Adrenal gland (tissue), 12 donors: ENCODE results near the gene FAM163B. TPM values are rescaled to one million over a fixed set of nuclear protein-coding genes. Genes with fewer than 3 reads are reported as not detected.

Experiments used
- DNase-seq, 7 donors: peaks; one replicate each; pipeline ENCODE4 v3.0.0-alpha.2; 2019 to 2020
- H3K27ac ChIP-seq, 5 donors: fragments of 200-600 bp; sonication (generic) in 4 of 5; 1 replicate in 3 of 5; 2 replicates in 2 of 5; pipeline versions ENCODE4 v1.5.1 to v1.8.0; 2016 to 2020; ENCODE audit warnings: mild to moderate bottlenecking in 1 of 5
- H3K27me3 ChIP-seq: fragments of 200-600 bp; 2 replicates; pipeline ENCODE4 v1.8.0; 2021
- H3K36me3 ChIP-seq, 2 donors: fragments of 200-600 bp; replicated peaks in 1 of 2; 1 replicate in 1 of 2; 2 replicates in 1 of 2; pipeline versions ENCODE4 v1.5.1 to v1.8.0; 2018 to 2022
- H3K4me1 ChIP-seq, 2 donors: fragments of 200-600 bp; replicated peaks in 1 of 2; 1 replicate in 1 of 2; 2 replicates in 1 of 2; pipeline versions ENCODE4 v1.5.1 to v1.8.0; 2018 to 2021
- H3K4me3 ChIP-seq, 4 donors: fragments of 200-600 bp; sonication (generic) in 3 of 4; one replicate each; pipeline ENCODE4 v1.5.1; 2016 to 2018
- H3K9me3 ChIP-seq, 3 donors: fragments of 200-600 bp; sonication (generic) in 1 of 3; replicated peaks in 1 of 3; 1 replicate in 2 of 3; 2 replicates in 1 of 3; pipeline versions ENCODE4 v1.5.1 to v1.8.0; 2016 to 2021
- POLR2A ChIP-seq, 2 donors: fragments of 450-650 bp; IDR thresholded peaks; one replicate each; pipeline ENCODE4 v1.6.1; 2017; ENCODE audit warnings: antibody characterized with exemption in 2 of 2, mild to moderate bottlenecking in 2 of 2, moderate library complexity in 1 of 2
- WGBS, 4 donors: extraction: QIAGEN DNeasy Blood & Tissue Kit in 2 of 4; methylation state at CpG; one replicate each; pipeline versions ENCODE4 v1.1.5 to v1.1.7; 2013 to 2017; 5-methylcytosine and 5-hydroxymethylcytosine counted together
- intact Hi-C, 2 donors: fragments of 100-400 bp; cut with DNase I; formaldehyde crosslinking; loops; one replicate each; pipeline versions ENCODE4 v1.14.1 to v1.15.0; 2022 to 2023
- polyA plus RNA-seq, 3 donors: library from polyadenylated mRNA; stranded (reverse); fragments of 200-250 nt in 2 of 3; fragments of 350-450 nt in 1 of 3; fragmentation: Illumina TruSeq in 1 of 3; extraction: RNeasy Lipid Tissue Mini Kit (QIAGEN cat#74804) in 1 of 3; gene quantifications; one replicate each; pipeline ENCODE4 v1.2.3, GENCODE V29; 2013 to 2014
- total RNA-seq, 9 donors: library from RNA; depleted of rRNA in 4 of 9; stranded (reverse); fragments of >200 nt in 4 of 9; fragments of 120-200 nt in 1 of 9; fragmentation: NEBNext Ultra II Directional in 1 of 9; extraction: Animal tissue kit (Norgen Biotek cat#: 25700) in 1 of 9; gene quantifications; one replicate each; pipeline versions ENCODE4 v1.1.0 to v1.2.4, GENCODE V29; 2013 to 2023
- TF ChIP-seq, protein P1 (sequence below), 6 experiments: fragments of 450-650 bp in 4 of 6; fragments of 200-600 bp in 2 of 6; sonication (generic) in 1 of 6; IDR thresholded peaks; 1 replicate in 5 of 6; 2 replicates in 1 of 6; pipeline versions ENCODE4 v1.5.1 to v1.8.0; 2016 to 2021; ENCODE audit warnings: antibody characterized with exemption in 6 of 6, mild to moderate bottlenecking in 2 of 6, moderate library complexity in 1 of 6
- donor health status: healthy with polysubstance abuse.
- donor health status: Bipolar disorder and iron deficiency.
- donor health status: DM: yes; HTN: yes; CAD: no.
- donor health status: DM: no; HTN: no; CAD: no.
- donor health status: DM: no; HTN: no; CAD: no.
- donor health status: DM: yes; HTN: yes; CAD: no.

The FAM163B gene
- total and polyA plus RNA-seq, 12 donors, result 0.72 to 14.3 (median 2.5) TPM

DNA sequence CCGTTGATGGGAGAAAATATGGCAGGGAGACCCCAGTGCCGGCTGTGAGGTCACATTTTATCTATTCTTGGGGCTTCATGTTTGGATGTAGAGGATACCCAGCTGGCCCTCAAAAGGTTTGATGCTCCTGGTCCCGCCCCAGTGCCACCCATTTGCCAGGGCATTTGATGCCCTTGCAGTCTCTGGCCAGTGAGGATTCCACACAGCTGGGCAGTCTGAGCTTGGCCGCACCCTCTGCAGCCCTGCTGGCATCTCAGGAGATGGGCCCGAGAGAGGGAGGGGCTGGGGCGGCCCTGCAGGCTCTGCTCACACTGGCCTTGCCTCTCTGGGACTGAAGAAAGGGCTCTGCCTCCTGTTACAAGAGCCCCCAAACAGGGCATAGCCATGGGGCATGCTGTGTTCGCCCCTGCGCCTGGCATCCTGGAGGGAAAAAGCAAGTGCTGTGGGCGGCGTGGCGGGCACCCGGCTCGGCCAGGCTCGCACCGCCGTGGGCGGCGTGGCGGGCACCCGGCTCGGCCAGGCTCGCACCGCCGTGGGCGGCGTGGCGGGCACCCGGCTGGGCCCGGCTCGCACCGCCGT is 47.1 kb downstream of the FAM163B start:
- 20 to 80% (median 73%) methylated on average over 1 to 29 of the region's 32 CpGs for WGBS, 4 donors
- Histone ChIP-seq H3K9me3 (no peaks in the 10 kb centered on the region), H3K4me3 (no peak overlapping the region), H3K36me3 (peaks cover 0 to 7% of the 10 kb centered on the region in 2 donors), H3K4me1 (peaks cover 13 to 26% of the 10 kb centered on the region in 2 donors), H3K27ac (peak overlapping the region in 1 of 5 donors; percentile 5), H3K27me3 (no peaks in the 10 kb centered on the region)
- TF ChIP-seq POLR2A (IDR thresholded peaks at IDR 0.05), result no peak
- TF ChIP-seq, protein P1, sequence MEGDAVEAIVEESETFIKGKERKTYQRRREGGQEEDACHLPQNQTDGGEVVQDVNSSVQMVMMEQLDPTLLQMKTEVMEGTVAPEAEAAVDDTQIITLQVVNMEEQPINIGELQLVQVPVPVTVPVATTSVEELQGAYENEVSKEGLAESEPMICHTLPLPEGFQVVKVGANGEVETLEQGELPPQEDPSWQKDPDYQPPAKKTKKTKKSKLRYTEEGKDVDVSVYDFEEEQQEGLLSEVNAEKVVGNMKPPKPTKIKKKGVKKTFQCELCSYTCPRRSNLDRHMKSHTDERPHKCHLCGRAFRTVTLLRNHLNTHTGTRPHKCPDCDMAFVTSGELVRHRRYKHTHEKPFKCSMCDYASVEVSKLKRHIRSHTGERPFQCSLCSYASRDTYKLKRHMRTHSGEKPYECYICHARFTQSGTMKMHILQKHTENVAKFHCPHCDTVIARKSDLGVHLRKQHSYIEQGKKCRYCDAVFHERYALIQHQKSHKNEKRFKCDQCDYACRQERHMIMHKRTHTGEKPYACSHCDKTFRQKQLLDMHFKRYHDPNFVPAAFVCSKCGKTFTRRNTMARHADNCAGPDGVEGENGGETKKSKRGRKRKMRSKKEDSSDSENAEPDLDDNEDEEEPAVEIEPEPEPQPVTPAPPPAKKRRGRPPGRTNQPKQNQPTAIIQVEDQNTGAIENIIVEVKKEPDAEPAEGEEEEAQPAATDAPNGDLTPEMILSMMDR (IDR thresholded peaks at IDR 0.05), result no peak
- DNase-seq, result no peak
- intact Hi-C loops, result no loop called here

DNA sequence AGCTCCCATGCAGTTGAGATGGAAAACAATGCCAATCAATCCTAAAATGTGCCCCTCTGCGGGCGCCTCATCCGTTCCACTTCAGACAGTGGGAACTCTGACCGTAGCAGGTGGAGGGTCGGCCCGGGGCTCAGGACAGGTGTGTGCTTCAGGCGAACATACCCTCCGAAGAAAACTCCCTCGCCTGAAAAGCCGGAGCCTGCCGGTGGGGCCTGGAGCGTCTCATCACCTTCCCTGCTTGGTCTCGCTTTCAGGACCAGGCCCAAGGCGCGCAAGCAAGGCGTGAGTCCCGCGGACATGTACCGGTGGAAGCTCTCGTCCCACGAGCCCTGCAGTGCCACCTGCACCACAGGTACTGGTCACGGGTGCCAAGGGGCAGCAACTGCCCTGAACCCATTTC is 48.2 kb downstream of the FAM163B start:
- no peaks in the 10 kb centered on the region for H3K9me3 ChIP-seq
- H3K4me1 ChIP-seq, result peaks cover 13 to 26% of the 10 kb centered on the region in 2 donors
- intact Hi-C loops, result no loop called here
- DNase-seq, result no peak
- no peak overlapping the region for H3K27ac ChIP-seq
- H3K27me3 ChIP-seq, result no peaks in the 10 kb centered on the region
- peaks cover 0 to 9% of the 10 kb centered on the region in 2 donors for H3K36me3 ChIP-seq
- no peak overlapping the region for H3K4me3 ChIP-seq
- 83 to 90% (median 89%) methylated on average over 6 to 22 of the region's 22 CpGs for WGBS, 4 donors
- TF ChIP-seq, protein P1 (IDR thresholded peaks at IDR 0.05), result no peak
- TF ChIP-seq POLR2A (IDR thresholded peaks at IDR 0.05), result no peak

DNA sequence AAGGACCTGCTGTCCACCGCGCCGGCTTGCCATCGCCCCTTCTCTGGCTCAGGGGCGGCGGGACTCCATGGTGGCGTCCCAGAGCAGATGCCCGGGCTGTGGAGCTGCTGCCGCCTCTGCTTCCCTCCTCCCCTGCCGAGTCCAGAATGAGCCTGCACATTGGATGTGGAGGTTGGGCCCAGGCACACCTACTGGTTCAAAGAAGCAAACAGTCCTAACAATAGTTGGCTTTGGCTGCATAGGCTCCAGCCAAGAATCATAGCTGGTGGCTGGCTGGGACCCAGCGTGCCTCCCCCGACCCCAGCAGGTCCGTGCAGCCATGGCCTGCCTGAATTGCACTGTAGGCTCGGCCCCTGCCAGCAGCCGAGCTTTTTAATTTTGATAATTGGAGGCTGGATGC is 48.9 kb downstream of the FAM163B start:
- intact Hi-C loops, result no loop called here
- Histone ChIP-seq H3K27me3 (no peaks in the 10 kb centered on the region), H3K4me3 (no peak overlapping the region), H3K27ac (peak overlapping the region in 1 of 5 donors; percentile 58), H3K36me3 (peaks cover 0 to 14% of the 10 kb centered on the region in 2 donors), H3K4me1 (peaks cover 13 to 26% of the 10 kb centered on the region in 2 donors), H3K9me3 (no peaks in the 10 kb centered on the region)
- DNase-seq, result no peak
- TF ChIP-seq POLR2A (IDR thresholded peaks at IDR 0.05), result no peak
- TF ChIP-seq, protein P1 (IDR thresholded peaks at IDR 0.05), result no peak
- 68 to 84% (median 80%) methylated on average over 9 to 15 of the region's 15 CpGs for WGBS, 4 donors

DNA sequence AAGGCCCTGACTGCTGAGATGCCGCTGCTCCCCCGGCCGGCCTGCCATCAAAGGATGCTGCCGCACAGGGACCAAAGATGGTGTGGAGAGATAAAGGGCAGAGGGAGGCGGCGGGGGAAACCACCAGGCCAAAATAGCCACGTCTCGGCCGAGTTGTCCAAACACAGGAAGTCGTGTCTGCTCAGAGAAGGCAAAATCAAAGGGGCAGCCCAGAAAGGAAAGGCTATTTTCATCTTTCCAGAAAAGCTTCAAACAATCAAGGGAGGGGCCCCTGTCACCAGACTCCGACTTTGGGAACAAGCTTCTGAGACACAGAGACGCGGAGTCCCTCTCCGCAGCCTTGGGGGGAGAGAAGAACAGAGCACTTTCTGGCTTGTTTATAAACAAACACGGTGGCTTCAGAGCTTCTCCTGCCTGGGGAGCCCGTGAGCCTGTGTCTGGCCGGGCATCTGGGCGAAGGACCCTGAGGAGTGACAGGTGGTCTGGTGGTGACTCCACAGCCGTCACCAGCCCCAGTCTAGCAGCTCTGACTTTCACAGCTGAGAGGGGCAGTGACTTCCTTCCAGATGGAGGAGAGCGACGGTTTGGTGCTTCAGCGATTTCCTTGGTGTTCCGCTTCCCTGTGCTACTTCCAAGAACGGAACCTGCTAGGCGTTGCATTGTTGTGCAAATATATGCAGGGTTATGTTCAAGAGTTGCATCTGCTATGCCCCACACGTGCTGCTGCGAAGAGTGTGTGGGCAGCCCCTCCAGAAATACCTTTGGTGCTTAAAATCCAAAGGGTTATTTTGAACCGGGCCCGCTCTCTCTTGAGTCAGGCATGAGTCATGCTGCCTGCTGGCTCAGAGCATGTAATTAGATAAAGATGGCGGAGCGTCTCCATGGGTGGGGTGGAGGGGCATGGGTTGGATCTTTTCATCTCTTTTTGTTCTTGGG is 50.7 kb downstream of the FAM163B start:
- WGBS, 4 donors, result 26 to 47% (median 35%) methylated on average over 21 to 31 of the region's 31 CpGs
- no peak for TF ChIP-seq POLR2A (IDR thresholded peaks at IDR 0.05)
- TF ChIP-seq, protein P1 (IDR thresholded peaks at IDR 0.05), result no peak
- H3K4me1 ChIP-seq, result peaks cover 13 to 26% of the 10 kb centered on the region in 2 donors
- H3K27ac ChIP-seq, result peak overlapping the region in 2 of 5 donors; percentile 47 to 79
- peaks cover 0 to 22% of the 10 kb centered on the region in 2 donors for H3K36me3 ChIP-seq
- no peaks in the 10 kb centered on the region for H3K27me3 ChIP-seq
- intact Hi-C loops, result no loop called here
- peak in 4 of 7 donors; percentile 39 to 65 (median 50) for DNase-seq
- H3K9me3 ChIP-seq, result no peaks in the 10 kb centered on the region
- no peak overlapping the region for H3K4me3 ChIP-seq
